AG04450 (cell line): Measurements from ENCODE around the gene GFRA4. TPM values are rescaled to one million over a fixed set of nuclear protein-coding genes. Genes with fewer than 3 reads are reported as not detected.

ENCODE experiments used
- CTCF ChIA-PET: fragments of 300-600, 350-600 bp; formaldehyde crosslinking; extraction: SDS; loops from one replicate; lab custom pipeline; 2022; ENCODE audit warnings: antibody characterized with exemption, inconsistent platforms; lab: Charles Lee
- POLR2A ChIA-PET: fragments of 350-600 bp; formaldehyde crosslinking; extraction: SDS; loops from one replicate; lab custom pipeline; 2021; ENCODE audit warnings: antibody characterized with exemption, inconsistent platforms; lab: Yijun Ruan, JAX
- DNase-seq: peaks from one replicate; pipeline ENCODE4 v3.0.0-alpha.2; 2011; ENCODE audit warnings: low read depth, low spot score
- H3K27ac ChIP-seq: one replicate; pipeline ENCODE4 v1.5.1; 2012; ENCODE audit warnings: low read depth, low read length, control low read depth
- H3K27me3 ChIP-seq: one replicate; pipeline ENCODE4 v1.6.0; 2012; ENCODE audit warnings: low read length; ENCODE audit not compliant: control insufficient read depth, insufficient read depth
- H3K4me3 ChIP-seq: 2 replicates; pipeline ENCODE4 v1.5.1; 2011; ENCODE audit warnings: mild to moderate bottlenecking, low read depth, low read length, control low read depth
- H3K9me3 ChIP-seq: 2 replicates; pipeline ENCODE4 v1.5.1; 2012; ENCODE audit warnings: low read length; ENCODE audit not compliant: control insufficient read depth, insufficient read depth
- CTCF ChIP-seq: IDR thresholded peaks from 2 replicates; pipeline ENCODE4 v1.5.1; 2011; ENCODE audit warnings: low read depth, low read length, control low read depth, inconsistent platforms
- polyA plus RNA-seq: library from polyadenylated mRNA; depleted of rRNA; stranded (reverse); fragments of >200 nt; gene quantifications from 2 replicates; pipeline ENCODE4 v1.2.3, GENCODE V29; 2011

The GFRA4 gene
- polyA plus RNA-seq, 1 experiment = not detected

GRCh38 chr20:3647473-3647872 lies 15.7 kb downstream of the GFRA4 start:
- Histone ChIP-seq H3K9me3 (no peaks in the 10 kb centered on the region), H3K27me3 (no peaks in the 10 kb centered on the region), H3K4me3 (no peak overlapping the region), H3K27ac (no peak overlapping the region)
- no peak for DNase-seq
- ChIA-PET POLR2A (interaction anchor here (0.6 kb wide), 1 partner anchor 53 kb away, joined by 6 read pairs; no protein-coding TSS in a partner anchor), CTCF (no interaction called here)
- no peak for TF ChIP-seq CTCF

- Histone ChIP-seq H3K27me3 (no peaks in the 10 kb centered on the region), H3K9me3 (no peaks in the 10 kb centered on the region), H3K27ac (no peak overlapping the region), H3K4me3 (no peak overlapping the region)
- no peak for TF ChIP-seq CTCF
- CTCF ChIA-PET = no interaction called here
- no peak for DNase-seq
- POLR2A ChIA-PET = no interaction called here
Observed at GRCh38 chr20:3646651-3647050, 16.5 kb downstream of the GFRA4 start.

- POLR2A ChIA-PET = no interaction called here
- Histone ChIP-seq H3K27ac (no peak overlapping the region), H3K4me3 (no peak overlapping the region), H3K27me3 (no peaks in the 10 kb centered on the region), H3K9me3 (no peaks in the 10 kb centered on the region)
- no peak for TF ChIP-seq CTCF
- no peak for DNase-seq
- CTCF ChIA-PET = no interaction called here
Observed at GRCh38 chr20:3646067-3646440, 17.1 kb downstream of the GFRA4 start.

- no peak overlapping the region for H3K4me3 ChIP-seq
- CTCF ChIA-PET = no interaction called here
- H3K27ac ChIP-seq = no peak overlapping the region
- TF ChIP-seq CTCF = no peak
- POLR2A ChIA-PET = interaction anchor here (0.5 kb wide), 1 partner anchor 206 kb away, joined by 3 read pairs; no protein-coding TSS in a partner anchor
- no peaks in the 10 kb centered on the region for H3K27me3 ChIP-seq
- no peaks in the 10 kb centered on the region for H3K9me3 ChIP-seq
- DNase-seq = no peak
Observed at GRCh38 chr20:3645309-3646066, 17.7 kb downstream of the GFRA4 start.

GRCh38 chr20:3640259-3640658 lies 22.9 kb downstream of the GFRA4 start:
- H3K4me3 ChIP-seq = no peak overlapping the region
- TF ChIP-seq CTCF = no peak
- H3K9me3 ChIP-seq = no peaks in the 10 kb centered on the region
- CTCF ChIA-PET = interaction anchor here (1.7 kb wide), 1 partner anchor 77 kb away, joined by 4 read pairs; no protein-coding TSS in a partner anchor
- no peaks in the 10 kb centered on the region for H3K27me3 ChIP-seq
- no peak overlapping the region for H3K27ac ChIP-seq
- DNase-seq = no peak
- POLR2A ChIA-PET = no interaction called here
